Ishikawa (cell line): ENCODE results near the gene ATP9A.

ENCODE experiments used
- CEBPB ChIP-seq: IDR thresholded peaks from 2 replicates; pipeline ENCODE4 v1.6.1; 2012
- CREB1 ChIP-seq: IDR thresholded peaks from 2 replicates; pipeline ENCODE4 v1.6.1; 2012; ENCODE audit warnings: low read depth
- EGR1 ChIP-seq: IDR thresholded peaks from 2 replicates; pipeline ENCODE4 v1.6.1; 2012
- EP300 ChIP-seq: IDR thresholded peaks from 2 replicates; pipeline ENCODE4 v1.6.1; 2012; ENCODE audit warnings: borderline replicate concordance
- RAD21 ChIP-seq: IDR thresholded peaks from 2 replicates; pipeline ENCODE4 v1.6.1; 2012; ENCODE audit warnings: low read depth
- TAF1 ChIP-seq: IDR thresholded peaks from 2 replicates; pipeline ENCODE4 v1.6.1; 2012; ENCODE audit warnings: low read depth, mild to moderate bottlenecking
- TCF12 ChIP-seq: IDR thresholded peaks from 2 replicates; pipeline ENCODE4 v1.6.1; 2012; ENCODE audit warnings: low read depth
- YY1 ChIP-seq: IDR thresholded peaks from 2 replicates; pipeline ENCODE4 v1.6.1; 2012; ENCODE audit warnings: low read depth
- TF ChIP-seq, protein P1 (sequence below): IDR thresholded peaks from 2 replicates; pipeline ENCODE4 v1.6.1; 2012; ENCODE audit warnings: low read depth, mild to moderate bottlenecking
- TF ChIP-seq, protein P2 (sequence below): IDR thresholded peaks from 2 replicates; pipeline ENCODE4 v1.6.1; 2012

DNA sequence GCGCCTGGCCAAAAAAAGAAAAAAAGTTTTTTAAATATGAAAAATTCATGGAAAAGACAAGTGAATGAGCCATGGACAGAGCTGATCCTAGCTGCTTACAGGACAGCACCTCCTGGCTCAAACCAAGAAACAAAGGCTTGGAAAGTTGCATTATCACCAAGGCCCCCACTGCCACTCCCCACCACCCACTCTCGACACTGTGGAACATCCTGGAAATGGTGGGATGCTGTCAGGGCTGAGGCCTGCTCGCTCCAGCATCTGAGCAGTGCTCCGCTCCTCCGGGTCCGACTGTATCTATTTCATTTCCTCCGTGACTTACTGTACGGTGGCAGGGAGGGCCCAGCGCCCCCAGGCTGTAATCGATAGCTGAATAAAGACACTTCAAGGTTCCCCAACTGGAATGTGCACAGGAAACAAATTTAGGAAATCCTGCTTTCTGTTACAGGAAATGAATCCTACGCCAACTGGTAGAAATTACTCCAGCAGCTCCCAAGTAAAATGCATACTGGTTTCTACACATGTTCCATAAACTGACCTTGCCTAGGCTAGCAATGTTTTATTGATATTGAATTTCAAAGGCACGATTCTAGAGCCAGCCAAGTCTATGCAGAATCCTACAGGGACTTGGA, 116.2 kb downstream of the ATP9A start:
- TF ChIP-seq CEBPB (no peak), YY1 (no peak), EP300 (no peak), EGR1 (no peak), TCF12 (no peak), TAF1 (no peak), RAD21 (no peak), CREB1 (no peak)
- TF ChIP-seq, protein P1, sequence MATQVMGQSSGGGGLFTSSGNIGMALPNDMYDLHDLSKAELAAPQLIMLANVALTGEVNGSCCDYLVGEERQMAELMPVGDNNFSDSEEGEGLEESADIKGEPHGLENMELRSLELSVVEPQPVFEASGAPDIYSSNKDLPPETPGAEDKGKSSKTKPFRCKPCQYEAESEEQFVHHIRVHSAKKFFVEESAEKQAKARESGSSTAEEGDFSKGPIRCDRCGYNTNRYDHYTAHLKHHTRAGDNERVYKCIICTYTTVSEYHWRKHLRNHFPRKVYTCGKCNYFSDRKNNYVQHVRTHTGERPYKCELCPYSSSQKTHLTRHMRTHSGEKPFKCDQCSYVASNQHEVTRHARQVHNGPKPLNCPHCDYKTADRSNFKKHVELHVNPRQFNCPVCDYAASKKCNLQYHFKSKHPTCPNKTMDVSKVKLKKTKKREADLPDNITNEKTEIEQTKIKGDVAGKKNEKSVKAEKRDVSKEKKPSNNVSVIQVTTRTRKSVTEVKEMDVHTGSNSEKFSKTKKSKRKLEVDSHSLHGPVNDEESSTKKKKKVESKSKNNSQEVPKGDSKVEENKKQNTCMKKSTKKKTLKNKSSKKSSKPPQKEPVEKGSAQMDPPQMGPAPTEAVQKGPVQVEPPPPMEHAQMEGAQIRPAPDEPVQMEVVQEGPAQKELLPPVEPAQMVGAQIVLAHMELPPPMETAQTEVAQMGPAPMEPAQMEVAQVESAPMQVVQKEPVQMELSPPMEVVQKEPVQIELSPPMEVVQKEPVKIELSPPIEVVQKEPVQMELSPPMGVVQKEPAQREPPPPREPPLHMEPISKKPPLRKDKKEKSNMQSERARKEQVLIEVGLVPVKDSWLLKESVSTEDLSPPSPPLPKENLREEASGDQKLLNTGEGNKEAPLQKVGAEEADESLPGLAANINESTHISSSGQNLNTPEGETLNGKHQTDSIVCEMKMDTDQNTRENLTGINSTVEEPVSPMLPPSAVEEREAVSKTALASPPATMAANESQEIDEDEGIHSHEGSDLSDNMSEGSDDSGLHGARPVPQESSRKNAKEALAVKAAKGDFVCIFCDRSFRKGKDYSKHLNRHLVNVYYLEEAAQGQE, result no peak
- TF ChIP-seq, protein P2, sequence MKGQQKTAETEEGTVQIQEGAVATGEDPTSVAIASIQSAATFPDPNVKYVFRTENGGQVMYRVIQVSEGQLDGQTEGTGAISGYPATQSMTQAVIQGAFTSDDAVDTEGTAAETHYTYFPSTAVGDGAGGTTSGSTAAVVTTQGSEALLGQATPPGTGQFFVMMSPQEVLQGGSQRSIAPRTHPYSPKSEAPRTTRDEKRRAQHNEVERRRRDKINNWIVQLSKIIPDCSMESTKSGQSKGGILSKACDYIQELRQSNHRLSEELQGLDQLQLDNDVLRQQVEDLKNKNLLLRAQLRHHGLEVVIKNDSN, result no peak
